NCI-H1417 treated with DMSO at 0.1 percent for 48 hours (cell line): ENCODE data around the gene IFFO2.

Experiments used
- DNase-seq: peaks from one replicate; lab custom pipeline; 2025; lab: John Stamatoyannopoulos, UW

IFFO2 gene

DNA sequence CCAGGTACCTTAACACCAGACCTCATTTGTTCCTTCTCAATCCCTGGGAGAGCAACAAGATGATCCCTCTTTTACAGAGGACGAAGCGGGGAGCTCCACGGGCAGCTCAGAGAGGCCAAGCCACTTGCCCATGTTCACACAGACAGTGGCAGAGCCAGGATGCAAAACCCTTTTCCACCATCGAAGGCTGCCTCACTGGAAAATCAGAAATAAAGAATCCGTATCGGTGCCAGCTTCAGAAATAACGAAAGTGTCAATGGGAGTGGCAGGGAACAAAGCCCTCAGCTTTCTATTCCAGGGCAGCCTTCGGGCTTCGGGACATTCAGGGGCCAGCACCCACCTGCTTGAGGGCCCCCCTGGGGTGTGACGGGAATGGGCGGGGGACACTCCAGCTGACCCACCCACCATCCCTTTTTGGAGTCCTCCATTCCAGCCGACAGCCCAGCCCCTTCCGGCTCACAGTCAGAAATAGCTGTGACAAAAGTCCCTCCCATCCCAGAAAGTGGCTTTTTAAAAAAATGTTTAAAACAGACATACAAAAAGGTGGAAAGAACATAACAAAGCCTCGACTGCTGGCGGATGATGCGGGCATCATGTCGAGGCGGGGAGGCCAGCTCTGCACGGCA is 6.0 kb downstream of the IFFO2 start:
- no peak for DNase-seq

DNA sequence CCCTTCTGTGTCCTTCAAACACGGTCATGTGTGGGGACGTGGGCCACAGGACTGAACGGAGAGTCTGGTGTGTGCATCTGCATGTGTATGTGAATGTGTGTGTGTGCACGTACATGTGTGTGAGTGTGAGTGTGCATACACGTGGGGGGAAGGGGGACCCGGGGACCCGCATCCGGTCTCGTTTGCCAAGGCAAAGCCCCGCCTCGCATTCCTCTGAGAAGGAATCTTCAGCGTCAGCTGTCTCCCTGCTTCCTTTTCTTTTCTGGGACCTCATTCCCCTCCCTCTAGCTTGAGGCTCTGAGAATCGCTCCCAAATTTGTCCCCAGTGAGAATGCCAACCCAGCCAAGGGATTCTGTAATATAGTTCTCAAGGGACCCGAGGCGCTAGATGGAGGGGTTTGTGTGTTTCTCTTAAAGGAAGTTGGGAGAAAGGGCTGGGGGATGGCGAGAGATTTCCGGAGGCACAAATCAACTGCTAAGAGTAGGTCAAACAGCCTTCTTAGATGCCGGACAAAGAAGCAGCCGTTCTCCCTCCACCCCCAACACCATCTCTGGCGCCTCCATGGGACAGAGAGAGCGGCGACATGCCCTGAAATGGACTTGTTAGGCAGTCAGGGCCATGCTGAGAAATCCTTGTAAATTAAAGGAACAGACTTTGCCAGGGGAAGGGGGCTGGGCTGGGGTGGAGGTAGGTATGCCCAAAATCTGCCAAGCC is 6.6 kb downstream of the IFFO2 start:
- no peak for DNase-seq

DNA sequence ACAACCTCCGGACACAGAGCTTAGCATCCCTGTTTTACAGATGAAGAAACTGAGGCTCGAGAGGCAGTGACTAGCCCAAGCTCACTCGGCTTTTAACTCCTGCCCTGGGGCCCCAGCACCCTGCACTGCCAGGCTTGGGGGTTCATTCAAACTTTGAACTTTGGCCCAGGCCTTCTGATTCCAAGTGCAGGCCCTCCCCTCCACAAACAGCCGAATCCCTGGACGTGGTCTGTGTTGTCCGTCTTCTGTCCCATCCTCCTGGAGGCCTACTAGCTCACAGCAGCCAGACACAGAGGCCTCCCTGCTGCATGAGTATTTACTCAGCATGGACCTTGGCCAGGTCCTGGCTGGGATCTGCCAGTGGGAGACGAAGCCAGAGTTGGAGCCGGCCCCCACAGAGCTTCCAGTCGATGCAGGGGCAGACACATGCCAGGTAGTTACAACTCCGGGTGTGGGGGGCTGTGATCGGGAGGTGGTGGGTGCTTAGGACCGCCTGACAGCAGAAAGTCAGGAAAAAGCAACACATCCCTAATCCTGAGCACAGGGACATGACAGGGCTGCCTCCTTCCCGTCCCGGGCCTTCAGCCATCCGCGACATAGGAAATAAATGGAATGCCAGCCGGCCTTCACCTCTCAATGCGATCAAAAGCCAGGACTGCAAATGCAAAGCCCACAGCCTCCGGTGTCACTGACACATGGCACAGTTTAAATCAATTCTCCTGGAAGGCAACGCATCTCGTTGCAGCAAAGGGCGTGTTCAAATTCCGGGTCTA is 7.4 kb downstream of the IFFO2 start:
- no peak for DNase-seq

DNA sequence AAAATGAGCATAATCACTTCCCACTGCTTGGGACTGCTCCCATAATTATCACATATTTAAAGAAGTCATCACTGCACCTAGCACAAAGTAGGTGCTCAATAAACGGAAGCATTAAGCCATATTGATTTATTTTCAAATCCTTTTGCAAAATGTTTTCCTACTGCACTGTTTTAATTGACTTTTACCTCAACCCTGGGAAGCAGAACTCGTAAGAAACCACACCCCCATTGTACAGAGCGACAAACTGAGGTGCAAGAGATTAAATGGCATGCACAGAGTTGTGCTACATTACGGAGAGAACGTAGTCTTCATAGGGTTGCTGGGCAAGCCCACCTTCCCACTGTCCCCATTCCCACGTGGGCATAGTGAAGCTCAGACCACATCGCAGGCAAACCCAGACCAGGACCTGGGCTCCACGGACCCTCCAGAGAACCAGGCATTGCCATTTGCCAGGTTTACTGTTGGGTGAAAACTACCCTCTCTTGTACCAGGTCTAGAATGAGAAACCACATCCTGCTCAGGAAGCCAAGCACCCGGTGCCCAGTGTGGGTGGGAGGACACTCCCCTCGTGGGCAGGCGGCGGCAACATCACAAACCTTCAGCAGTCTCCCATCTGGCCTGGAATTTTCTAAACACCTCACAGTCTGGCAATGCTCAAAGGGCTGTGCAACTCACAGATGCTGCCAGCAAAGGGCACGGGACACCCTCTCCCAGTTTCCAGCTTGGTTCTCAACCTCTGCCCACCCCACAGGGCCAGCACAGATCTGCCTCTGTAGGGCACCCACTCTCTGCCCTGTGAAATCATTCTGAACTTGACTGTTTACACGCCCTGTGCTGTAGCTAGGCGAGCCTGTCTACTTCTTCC is 8.2 kb downstream of the IFFO2 start:
- no peak for DNase-seq

DNA sequence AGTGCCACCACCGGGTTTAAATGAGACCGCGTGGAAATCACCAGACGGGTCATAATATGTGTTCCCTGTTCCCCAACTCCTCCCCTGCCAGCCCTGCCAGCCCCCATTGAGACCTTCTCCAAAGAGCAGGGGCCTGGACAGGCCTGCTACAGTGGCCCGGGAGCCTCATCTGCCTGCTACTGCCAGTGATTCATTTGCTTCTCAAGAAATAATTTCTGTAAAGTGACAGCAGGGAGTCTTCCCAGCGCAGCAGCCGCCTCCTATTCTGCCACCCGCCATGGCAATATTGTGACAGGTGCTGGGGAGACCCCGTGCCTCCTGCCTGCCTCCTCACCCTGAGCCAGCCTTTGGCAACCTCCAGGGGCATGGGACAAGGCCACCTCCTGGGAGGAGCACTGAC is 8.9 kb downstream of the IFFO2 start:
- DNase-seq: no peak

DNA sequence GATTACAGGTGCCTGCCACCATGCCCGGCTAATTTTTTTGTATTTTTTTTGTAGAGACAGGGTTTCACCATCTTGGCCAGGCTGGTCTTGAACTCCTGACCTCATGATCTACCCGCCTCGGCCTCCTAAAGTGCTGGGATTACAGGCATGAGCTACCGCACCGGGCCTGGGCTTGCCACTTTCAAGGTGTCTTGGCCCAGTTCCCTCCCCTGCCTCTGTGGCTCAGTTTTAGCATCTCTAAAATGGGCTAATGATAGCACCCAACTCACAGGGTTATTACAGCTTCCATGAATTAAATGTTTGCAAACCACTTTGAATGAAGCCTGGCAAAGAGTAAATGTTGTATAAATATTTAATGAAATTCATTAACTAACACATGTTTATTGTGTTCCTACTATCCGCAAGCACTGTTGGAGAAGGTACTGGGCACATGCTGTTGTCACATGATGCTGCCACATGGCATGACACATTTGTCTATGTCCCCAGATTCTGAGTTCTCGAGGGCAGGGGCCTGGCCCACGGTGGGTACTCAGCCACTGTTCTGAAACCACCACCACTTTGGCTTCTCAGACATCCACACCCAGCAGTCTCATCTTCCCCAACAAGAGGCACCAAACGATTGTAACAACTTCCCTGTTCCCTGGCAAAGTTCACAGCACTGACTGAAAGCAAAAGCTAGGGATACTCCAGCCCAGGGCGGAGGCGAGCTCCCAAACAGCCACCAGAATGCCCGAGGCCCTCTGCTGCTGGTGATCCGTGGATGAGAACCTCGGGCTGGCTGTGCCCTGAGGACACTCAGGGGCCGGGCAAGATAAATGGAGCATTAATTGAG is 9.7 kb downstream of the IFFO2 start:
- DNase-seq: no peak

DNA sequence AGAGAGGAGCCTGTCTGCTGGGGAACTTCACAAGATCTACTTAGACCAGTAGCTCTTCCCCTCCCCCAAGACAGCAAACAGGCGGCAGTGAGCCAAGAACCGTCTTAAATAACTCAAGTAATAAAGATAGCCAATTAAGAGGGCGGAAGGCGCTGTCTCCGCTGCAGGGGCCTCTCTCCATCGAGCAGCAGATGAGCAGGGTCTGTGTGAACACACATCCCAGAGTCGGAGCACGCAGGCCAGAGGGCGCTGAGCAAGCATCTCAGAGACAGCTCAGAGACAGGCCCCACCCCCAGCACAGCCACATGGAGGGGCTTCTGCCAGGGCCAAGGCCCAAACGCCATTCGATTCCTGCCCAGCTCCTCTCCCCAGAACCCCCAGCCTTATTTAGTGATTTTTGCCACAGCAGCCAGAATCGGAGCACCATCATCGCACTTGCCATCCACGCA is 11.1 kb downstream of the IFFO2 start:
- no peak for DNase-seq

DNA sequence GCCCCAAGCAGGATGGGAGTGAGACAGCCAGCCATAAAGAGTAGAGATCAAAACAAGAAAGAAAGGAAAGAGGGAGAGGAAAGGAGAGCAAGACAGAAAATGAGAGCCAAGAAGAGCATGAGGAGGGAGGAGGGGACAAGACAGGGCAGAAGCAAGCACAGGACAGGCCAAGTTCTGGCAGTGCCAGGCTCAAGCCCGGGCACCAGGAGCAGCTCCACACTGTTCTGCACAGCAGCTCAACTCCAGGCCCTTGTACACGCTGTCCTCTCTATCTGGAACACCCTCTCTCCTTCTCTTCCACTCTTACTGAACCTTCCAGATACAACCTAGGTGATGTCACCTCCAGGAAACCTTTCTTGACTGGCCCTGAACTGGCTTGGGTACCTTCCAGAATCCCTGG is 11.7 kb downstream of the IFFO2 start:
- DNase-seq: no peak

DNA sequence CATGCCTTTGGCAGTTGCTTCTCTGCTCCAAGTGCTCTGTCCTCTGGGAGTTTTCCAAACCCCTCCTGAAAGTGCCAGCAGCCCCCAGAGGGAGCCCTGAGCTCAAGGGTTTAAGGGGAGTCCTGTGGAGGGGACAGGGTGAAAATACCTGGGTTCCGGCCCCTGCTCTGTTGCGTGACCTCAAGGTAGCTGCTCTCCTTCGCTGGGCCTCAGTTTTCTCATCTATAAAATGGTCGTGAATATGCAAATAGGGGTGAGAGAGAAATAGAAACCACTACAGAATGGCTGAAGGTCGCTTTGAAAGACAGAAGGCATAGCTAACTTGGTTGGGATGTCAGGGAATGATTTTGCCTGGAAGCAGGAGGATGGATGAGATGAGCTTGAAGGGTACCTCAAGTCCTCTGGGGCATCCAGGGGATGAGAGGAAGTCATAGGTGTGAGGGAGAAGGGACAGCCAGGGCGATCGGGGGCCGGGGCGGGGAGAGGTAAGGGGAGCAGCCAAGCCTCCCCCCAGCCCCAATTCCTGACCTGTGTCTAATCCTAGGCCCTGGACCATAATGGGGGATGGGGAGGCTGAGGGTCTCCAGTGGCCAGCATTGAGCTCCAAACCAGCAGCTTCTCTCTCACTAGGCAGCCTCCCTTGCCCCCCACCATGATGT is 12.4 kb downstream of the IFFO2 start:
- no peak for DNase-seq

DNA sequence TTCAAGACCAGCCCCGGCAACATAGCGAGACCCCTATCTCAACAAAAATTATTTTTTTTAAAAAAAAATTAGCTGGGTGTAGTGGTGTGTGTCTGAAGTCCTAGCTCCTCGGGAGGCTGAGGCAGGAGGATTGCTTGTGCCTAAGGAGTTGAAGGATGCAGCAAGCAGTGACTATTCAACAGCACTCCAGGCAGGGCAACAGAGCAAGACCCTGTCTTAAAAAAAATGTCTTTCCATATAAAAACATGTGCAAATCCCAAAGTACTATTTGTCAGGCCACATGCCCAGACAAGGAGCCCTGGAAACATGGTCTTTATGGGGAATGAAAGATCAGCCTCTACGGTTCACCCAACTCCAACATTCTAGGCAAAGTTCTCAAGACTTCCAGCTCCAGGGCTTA is 13.3 kb downstream of the IFFO2 start:
- no peak for DNase-seq

DNA sequence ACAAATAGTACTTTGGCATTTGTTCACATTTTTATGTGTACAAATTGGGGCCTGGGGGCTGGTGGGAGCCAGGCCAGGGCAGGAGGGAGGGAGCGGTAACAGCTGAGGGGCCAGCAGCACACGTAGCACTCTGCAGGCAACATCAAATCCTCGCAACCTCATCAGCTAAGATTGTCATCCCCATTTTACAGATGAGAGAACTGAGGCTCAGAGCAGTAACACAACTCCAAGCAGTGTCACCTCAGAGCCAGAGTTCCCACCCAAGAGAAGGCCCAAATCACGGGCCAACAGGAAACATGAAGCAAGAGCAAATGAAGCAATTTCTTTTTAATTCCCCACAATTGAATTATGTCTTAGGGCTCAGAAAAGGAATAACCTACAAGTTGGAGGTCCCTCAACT is 14.1 kb downstream of the IFFO2 start:
- DNase-seq: no peak

DNA sequence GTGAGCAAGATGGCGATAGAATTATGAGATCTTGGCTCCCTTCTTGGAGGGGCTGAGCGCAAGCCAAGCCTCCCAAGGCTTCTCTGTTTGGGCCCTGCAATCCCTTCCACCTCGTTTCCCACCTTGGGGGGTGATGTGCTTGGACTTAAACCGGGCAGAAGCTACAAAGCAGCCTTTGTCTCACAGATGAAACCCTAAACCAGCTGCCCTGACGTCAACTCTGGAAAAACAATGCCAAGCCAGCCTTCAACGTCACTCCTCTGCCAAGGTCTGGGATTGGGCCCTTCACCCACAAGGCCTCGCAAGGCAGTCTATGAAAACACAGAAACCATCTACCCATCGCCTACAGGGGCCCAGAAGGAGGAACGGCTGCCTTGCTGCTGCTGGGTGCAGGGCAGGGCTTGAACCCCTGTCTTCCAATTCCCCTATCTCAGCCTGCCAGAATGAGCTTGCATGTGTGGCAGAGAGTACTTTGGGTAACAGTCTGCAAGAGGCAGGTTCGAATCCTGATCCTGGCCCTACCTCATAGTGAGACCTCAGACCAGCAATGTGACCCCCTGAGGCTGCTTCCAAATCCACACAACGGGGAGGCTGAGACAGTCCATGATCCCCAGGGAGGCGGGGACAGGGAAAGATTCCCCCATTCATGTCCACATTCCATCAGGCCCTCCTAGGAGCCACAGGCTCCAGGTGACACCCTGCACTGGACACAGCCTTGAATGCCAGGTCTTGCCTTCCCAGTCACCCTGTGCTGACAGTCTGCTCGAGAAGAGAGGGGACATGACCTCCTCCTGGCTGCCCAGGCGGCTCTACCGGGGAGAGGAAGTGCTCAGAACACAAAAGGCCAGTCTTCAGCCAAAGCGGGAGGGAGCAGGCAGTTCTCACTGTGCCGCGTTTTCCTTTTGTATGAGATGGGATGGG is 15.0 kb downstream of the IFFO2 start:
- no peak for DNase-seq

DNA sequence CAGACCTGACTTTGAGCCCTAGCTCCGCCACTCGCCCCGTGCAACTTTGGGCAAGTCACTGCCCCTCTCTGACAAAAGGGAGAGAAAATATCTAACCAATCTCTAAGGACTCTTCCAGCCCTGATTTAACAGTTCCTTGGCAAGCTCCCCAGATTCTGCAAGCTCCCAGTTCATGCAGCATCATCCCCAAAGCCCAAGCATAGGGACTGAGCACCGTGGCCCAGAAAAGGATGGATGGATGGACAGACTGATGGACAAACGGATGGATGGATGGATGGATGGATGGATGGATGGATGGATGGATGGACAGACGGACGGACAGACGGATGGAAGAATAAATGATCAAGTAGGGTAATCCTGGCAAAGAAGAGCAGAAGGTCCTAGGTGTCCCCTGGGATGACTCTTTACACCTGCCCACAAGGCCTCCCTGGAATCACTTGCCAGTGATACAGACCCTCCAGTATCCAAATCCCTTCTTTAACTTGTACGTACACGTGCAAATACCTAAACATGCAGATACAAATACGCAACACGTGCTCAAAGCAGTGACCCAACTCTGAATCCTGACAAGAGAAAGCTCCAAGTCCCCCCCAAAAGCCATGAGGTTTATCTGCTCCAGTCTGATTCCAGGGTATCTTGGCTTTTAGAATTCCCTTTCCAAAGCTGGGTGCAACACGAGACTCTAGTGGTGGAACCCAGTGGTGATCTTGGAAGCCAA is 16.0 kb downstream of the IFFO2 start:
- no peak for DNase-seq

DNA sequence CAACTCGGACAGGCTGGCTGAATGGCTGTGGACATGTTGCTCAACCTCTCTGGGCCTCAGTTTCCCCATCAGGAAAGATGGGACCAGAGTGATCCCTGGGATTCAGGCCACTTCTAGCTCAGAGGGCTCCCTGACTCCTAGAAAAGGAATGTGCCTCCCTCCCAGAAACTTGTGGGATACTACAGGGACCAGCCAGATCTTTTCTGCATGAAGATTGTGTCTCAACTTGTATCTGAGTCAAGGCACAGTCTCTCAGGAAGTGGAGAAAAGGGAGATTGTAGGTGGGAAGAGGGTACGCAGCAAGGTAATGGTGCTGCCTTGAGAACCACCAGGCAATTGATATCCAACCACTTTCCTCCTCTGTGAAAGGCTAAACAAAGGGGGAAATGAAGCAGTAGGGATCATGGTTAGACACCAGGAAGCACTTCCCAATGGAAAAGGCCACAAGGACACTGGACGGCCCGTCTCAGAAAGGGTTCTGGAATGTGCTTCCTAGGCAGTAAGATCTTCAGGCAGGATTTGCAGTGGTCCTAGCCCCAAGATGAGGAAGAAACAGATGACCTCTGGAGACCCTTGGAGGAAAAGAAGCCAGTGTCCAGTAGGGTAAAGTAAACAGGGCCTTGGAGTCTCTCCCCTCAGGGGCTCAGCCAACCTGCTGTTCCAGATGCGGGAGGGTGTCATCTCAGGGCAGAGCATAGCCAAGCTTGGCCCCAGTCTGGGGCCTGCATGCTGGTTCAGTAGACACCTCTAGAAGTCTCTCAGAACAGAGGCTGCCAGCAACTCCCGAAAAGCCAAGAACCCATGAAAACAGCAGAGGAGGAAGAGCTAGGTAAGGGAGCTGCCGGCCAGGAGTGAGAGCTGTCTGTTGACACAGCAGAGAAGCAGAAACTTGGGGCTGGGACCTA is 16.8 kb downstream of the IFFO2 start:
- DNase-seq: no peak

DNA sequence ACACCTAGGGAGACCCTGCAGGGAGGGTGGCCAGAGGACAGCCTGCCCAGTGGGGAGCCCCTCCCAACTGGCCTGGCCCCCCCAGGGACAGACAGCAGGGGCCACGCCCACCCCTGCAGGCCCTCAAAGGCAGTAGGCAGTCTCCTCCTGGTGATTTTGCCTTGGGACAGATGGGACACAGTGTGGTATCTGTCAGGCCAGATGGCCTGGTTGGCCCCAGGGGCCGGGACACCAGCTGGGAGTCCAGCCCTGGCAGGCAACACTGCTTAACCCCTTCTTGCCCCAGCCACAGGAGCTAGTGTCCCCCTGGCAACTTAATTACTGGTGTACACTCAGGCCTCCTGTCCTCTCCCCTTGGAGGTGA is 17.8 kb downstream of the IFFO2 start:
- DNase-seq: no peak

DNA sequence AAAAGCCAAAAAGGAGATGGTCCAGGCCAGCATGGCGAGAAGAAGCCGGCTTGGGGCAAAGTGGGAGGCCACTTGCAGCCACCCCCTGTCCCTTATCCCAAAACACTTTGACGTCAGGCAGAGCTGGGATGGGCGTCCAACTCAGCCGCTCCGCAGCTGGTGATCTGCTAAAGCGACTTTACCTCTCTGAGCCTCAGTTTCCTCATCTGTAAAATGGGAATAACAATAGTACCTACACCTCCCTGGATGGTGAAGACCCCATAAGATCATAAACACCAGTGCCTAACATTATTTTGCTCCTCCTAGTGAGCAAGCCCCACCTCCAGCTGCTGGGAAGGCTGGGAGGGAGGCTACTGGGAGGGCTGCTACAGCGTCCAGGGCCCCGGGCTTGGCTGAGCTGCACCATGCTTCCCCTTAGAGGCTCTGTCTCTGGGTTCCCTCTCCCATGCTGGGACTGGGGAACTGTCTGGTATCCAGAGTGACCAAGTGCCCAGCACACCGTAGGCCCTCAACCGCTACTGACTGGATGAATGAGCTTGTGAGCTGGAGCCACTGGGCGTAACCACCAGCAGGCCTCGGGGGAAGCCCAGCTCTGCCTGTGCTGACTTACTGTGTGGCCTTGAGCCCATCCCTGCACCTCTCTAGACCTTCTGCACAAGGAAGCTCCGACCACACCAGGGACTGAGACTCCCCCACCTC is 18.3 kb downstream of the IFFO2 start:
- DNase-seq: no peak

DNA sequence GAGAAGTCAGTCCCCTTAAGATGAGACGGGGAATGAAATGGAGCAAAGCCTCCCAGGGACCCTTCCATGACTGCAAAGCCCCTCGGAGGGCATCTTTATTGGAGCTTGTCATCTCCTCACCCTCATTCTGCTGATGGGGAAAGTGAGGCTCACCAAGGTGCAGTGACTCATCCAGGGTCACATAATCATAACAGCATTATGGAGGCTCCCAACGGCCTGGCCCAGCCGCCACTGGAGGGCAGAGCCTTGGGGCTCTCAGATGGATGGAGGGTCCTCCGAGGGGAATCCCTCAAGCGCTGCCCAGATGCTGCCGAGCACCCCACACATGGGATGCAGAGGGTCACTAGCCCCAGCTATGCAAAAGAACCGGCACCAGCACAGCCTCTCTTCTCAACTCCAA is 18.9 kb downstream of the IFFO2 start:
- DNase-seq: no peak
